Adrenal gland (tissue), 12 donors: Measurements from ENCODE around the gene IL17RC. TPM values are rescaled to one million over a fixed set of nuclear protein-coding genes. Genes with fewer than 3 reads are reported as not detected.
"Not testable (repeated sequence)": the region's sequence is repeated elsewhere in the genome, so short reads cannot be mapped to it uniquely, and the experiment has no call there.

ENCODE experiments used
- DNase-seq, 7 donors: peaks; one replicate each; pipeline ENCODE4 v3.0.0-alpha.2; 2019 to 2020
- H3K27ac ChIP-seq, 5 donors: fragments of 200-600 bp; sonication (generic) in 4 of 5; 1 replicate in 3 of 5; 2 replicates in 2 of 5; pipeline versions ENCODE4 v1.5.1 to v1.8.0; 2016 to 2020; ENCODE audit warnings: mild to moderate bottlenecking in 1 of 5
- H3K27me3 ChIP-seq: fragments of 200-600 bp; 2 replicates; pipeline ENCODE4 v1.8.0; 2021
- H3K36me3 ChIP-seq, 2 donors: fragments of 200-600 bp; replicated peaks in 1 of 2; 1 replicate in 1 of 2; 2 replicates in 1 of 2; pipeline versions ENCODE4 v1.5.1 to v1.8.0; 2018 to 2022
- H3K4me1 ChIP-seq, 2 donors: fragments of 200-600 bp; replicated peaks in 1 of 2; 1 replicate in 1 of 2; 2 replicates in 1 of 2; pipeline versions ENCODE4 v1.5.1 to v1.8.0; 2018 to 2021
- H3K4me3 ChIP-seq, 4 donors: fragments of 200-600 bp; sonication (generic) in 3 of 4; one replicate each; pipeline ENCODE4 v1.5.1; 2016 to 2018
- H3K9me3 ChIP-seq, 3 donors: fragments of 200-600 bp; sonication (generic) in 1 of 3; replicated peaks in 1 of 3; 1 replicate in 2 of 3; 2 replicates in 1 of 3; pipeline versions ENCODE4 v1.5.1 to v1.8.0; 2016 to 2021
- POLR2A ChIP-seq, 2 donors: fragments of 450-650 bp; IDR thresholded peaks; one replicate each; pipeline ENCODE4 v1.6.1; 2017; ENCODE audit warnings: antibody characterized with exemption in 2 of 2, mild to moderate bottlenecking in 2 of 2, moderate library complexity in 1 of 2
- WGBS, 4 donors: extraction: QIAGEN DNeasy Blood & Tissue Kit in 2 of 4; methylation state at CpG; one replicate each; pipeline versions ENCODE4 v1.1.5 to v1.1.7; 2013 to 2017; 5-methylcytosine and 5-hydroxymethylcytosine counted together
- intact Hi-C, 2 donors: fragments of 100-400 bp; cut with DNase I; formaldehyde crosslinking; loops; one replicate each; pipeline versions ENCODE4 v1.14.1 to v1.15.0; 2022 to 2023
- polyA plus RNA-seq, 3 donors: library from polyadenylated mRNA; stranded (reverse); fragments of 200-250 nt in 2 of 3; fragments of 350-450 nt in 1 of 3; fragmentation: Illumina TruSeq in 1 of 3; extraction: RNeasy Lipid Tissue Mini Kit (QIAGEN cat#74804) in 1 of 3; gene quantifications; one replicate each; pipeline ENCODE4 v1.2.3, GENCODE V29; 2013 to 2014
- total RNA-seq, 9 donors: library from RNA; depleted of rRNA in 4 of 9; stranded (reverse); fragments of >200 nt in 4 of 9; fragments of 120-200 nt in 1 of 9; fragmentation: NEBNext Ultra II Directional in 1 of 9; extraction: Animal tissue kit (Norgen Biotek cat#: 25700) in 1 of 9; gene quantifications; one replicate each; pipeline versions ENCODE4 v1.1.0 to v1.2.4, GENCODE V29; 2013 to 2023
- TF ChIP-seq, protein P1 (sequence below), 6 experiments: fragments of 450-650 bp in 4 of 6; fragments of 200-600 bp in 2 of 6; sonication (generic) in 1 of 6; IDR thresholded peaks; 1 replicate in 5 of 6; 2 replicates in 1 of 6; pipeline versions ENCODE4 v1.5.1 to v1.8.0; 2016 to 2021; ENCODE audit warnings: antibody characterized with exemption in 6 of 6, mild to moderate bottlenecking in 2 of 6, moderate library complexity in 1 of 6
- donor health status: healthy with polysubstance abuse.
- donor health status: Bipolar disorder and iron deficiency.
- donor health status: DM: yes; HTN: yes; CAD: no.
- donor health status: DM: no; HTN: no; CAD: no.
- donor health status: DM: no; HTN: no; CAD: no.
- donor health status: DM: yes; HTN: yes; CAD: no.

The IL17RC gene
- total and polyA plus RNA-seq, 12 donors: 20.5 to 283 (median 90.4) TPM

GRCh38 chr3:9937486-9938238, 20.8 kb downstream of the IL17RC start:
- H3K4me3 ChIP-seq: no peak overlapping the region
- no peaks in the 10 kb centered on the region for H3K9me3 ChIP-seq
- WGBS, 4 donors: 91 to 96% (median 91%) methylated on average over 6 to 13 of the region's 13 CpGs
- no peak for TF ChIP-seq POLR2A (IDR thresholded peaks at IDR 0.05)
- TF ChIP-seq, protein P1, sequence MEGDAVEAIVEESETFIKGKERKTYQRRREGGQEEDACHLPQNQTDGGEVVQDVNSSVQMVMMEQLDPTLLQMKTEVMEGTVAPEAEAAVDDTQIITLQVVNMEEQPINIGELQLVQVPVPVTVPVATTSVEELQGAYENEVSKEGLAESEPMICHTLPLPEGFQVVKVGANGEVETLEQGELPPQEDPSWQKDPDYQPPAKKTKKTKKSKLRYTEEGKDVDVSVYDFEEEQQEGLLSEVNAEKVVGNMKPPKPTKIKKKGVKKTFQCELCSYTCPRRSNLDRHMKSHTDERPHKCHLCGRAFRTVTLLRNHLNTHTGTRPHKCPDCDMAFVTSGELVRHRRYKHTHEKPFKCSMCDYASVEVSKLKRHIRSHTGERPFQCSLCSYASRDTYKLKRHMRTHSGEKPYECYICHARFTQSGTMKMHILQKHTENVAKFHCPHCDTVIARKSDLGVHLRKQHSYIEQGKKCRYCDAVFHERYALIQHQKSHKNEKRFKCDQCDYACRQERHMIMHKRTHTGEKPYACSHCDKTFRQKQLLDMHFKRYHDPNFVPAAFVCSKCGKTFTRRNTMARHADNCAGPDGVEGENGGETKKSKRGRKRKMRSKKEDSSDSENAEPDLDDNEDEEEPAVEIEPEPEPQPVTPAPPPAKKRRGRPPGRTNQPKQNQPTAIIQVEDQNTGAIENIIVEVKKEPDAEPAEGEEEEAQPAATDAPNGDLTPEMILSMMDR (IDR thresholded peaks at IDR 0.05): no peak
- no peaks in the 10 kb centered on the region for H3K27me3 ChIP-seq
- peaks cover 0 to 20% of the 10 kb centered on the region in 2 donors for H3K36me3 ChIP-seq
- H3K27ac ChIP-seq: no peak overlapping the region
- no peak for DNase-seq
- intact Hi-C loops: no loop called here
- H3K4me1 ChIP-seq: peaks cover 17 to 21% of the 10 kb centered on the region in 2 donors

DNA sequence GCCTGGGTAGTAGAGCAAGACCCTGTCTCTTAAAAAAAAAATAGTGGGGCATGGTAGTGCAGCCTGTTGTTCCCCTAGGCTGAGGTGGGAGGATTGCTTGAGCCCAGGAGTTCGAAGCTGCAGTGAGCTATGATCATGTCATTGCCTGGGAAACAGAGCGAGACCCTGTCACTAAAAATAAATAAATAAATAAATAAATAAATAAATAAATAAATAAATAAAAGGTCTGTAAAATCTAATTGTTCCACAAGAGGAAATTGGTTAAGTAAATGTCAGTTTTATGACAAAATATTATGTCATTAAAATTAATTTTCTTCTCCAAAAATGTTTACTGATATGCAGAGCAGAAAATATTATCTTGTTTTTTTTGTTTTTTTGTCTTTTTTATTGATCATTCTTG, 22.1 kb downstream of the IL17RC start:
- no peak overlapping the region for H3K27ac ChIP-seq
- WGBS, 4 donors: 94 to 98% (median 96%) methylated on average over 2 of the region's 2 CpGs
- DNase-seq: no peak
- H3K4me3 ChIP-seq: no peak overlapping the region
- intact Hi-C loops: no loop called here
- H3K27me3 ChIP-seq: no peaks in the 10 kb centered on the region
- peaks cover 0 to 20% of the 10 kb centered on the region in 2 donors for H3K36me3 ChIP-seq
- peaks cover 15 to 16% of the 10 kb centered on the region in 2 donors for H3K4me1 ChIP-seq
- no peak for TF ChIP-seq POLR2A (IDR thresholded peaks at IDR 0.05)
- TF ChIP-seq, protein P1 (IDR thresholded peaks at IDR 0.05): no peak
- no peaks in the 10 kb centered on the region for H3K9me3 ChIP-seq

DNA sequence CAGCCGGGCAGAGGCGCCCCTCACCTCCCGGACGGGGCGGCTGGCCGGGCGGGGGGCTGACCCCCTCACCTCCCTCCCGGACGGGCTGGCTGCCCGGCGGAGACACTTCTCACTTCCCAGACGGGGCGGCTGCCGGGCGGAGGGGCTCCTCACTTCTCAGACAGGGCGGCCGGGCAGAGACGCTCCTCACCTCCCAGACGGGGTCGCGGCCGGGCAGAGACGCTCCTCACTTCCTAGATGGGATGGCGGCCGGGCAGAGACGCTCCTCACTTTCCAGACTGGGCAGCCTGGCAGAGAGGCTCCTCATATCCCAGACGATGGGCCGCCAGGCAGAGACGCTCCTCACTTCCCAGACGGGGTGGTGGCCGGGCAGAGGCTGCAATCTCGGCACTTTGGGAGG, 23.0 kb downstream of the IL17RC start:
- H3K4me1 ChIP-seq, H3K9me3 ChIP-seq, H3K27ac ChIP-seq, H3K27me3 ChIP-seq, DNase-seq, H3K4me3 ChIP-seq: not testable (repeated sequence)
- WGBS, 4 donors: 80 to 94% (median 93%) methylated on average over 4 to 26 of the region's 32 CpGs; no CpG with 5 or more reads in 1 of the 4 donors
- H3K36me3 ChIP-seq: peaks cover 0 to 20% of the 10 kb centered on the region in 2 donors
- intact Hi-C loops: loop anchor here in 1 of 2 donors (10.0 kb wide), 1 partner anchor 215 kb away; no protein-coding TSS in a partner anchor

DNA sequence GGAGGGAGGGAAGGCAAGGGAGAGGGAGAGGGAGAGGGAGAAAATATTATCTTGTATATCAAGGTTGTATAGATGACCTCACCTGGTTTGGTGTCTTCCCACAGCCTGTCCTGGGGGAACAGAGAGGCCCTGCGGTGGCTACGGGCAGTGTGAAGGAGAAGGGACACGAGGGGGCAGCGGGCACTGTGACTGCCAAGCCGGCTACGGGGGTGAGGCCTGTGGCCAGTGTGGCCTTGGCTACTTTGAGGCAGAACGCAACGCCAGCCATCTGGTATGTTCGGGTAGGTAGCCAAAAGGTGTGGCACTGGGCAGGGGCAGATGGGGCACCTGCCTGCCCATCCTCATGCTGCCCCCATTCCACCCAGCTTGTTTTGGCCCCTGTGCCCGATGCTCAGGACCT, 23.8 kb downstream of the IL17RC start:
- H3K36me3 ChIP-seq: peaks cover 0 to 20% of the 10 kb centered on the region in 2 donors
- 68 to 98% (median 88%) methylated on average over 6 to 10 of the region's 10 CpGs for WGBS, 4 donors
- no peaks in the 10 kb centered on the region for H3K4me1 ChIP-seq
- no peak for DNase-seq
- H3K4me3 ChIP-seq: no peak overlapping the region
- intact Hi-C loops: loop anchor here in 1 of 2 donors (10.0 kb wide), 1 partner anchor 216 kb away; no protein-coding TSS in a partner anchor
- TF ChIP-seq, protein P1 (IDR thresholded peaks at IDR 0.05): no peak
- no peak for TF ChIP-seq POLR2A (IDR thresholded peaks at IDR 0.05)
- H3K9me3 ChIP-seq: no peaks in the 10 kb centered on the region
- H3K27me3 ChIP-seq: no peaks in the 10 kb centered on the region
- H3K27ac ChIP-seq: no peak overlapping the region
